Smooth muscle cell (in vitro differentiated cells): ENCODE measurements around the gene FFAR3. TPM values are rescaled to one million over a fixed set of nuclear protein-coding genes. Genes with fewer than 3 reads are reported as not detected.

Experiments
- DNase-seq: peaks from one replicate; lab custom pipeline; 2025; ENCODE audit not compliant: unreplicated experiment; lab: John Stamatoyannopoulos, UW
- H2AFZ ChIP-seq: fragments of 200-600 bp; sonication (generic); 2 replicates; pipeline ENCODE4 v1.6.0; 2016; ENCODE audit warnings: antibody characterized with exemption, low read depth, mild to moderate bottlenecking
- H3F3A ChIP-seq: fragments of 200-600 bp; sonication (generic); 2 replicates; pipeline ENCODE4 v1.6.0; 2017; ENCODE audit warnings: antibody characterized with exemption, low read depth
- H3K27ac ChIP-seq: fragments of 200-600 bp; sonication (generic); 2 replicates; pipeline ENCODE4 v1.5.1; 2016; ENCODE audit warnings: low read depth, mild to moderate bottlenecking
- H3K27me3 ChIP-seq: fragments of 200-600 bp; sonication (generic); 2 replicates; pipeline ENCODE4 v1.6.1; 2016; ENCODE audit warnings: low read depth, mild to moderate bottlenecking
- H3K36me3 ChIP-seq: fragments of 200-600 bp; sonication (generic); 2 replicates; pipeline ENCODE4 v1.5.1; 2016; ENCODE audit warnings: low read depth
- H3K4me1 ChIP-seq: fragments of 200-600 bp; sonication (generic); 2 replicates; pipeline ENCODE4 v1.5.1; 2016; ENCODE audit warnings: low read depth
- H3K4me2 ChIP-seq: fragments of 200-600 bp; sonication (generic); 2 replicates; pipeline ENCODE4 v1.6.0; 2016; ENCODE audit warnings: mild to moderate bottlenecking
- H3K4me3 ChIP-seq: fragments of 200-600 bp; sonication (generic); 2 replicates; pipeline ENCODE4 v1.5.1; 2016; ENCODE audit warnings: mild to moderate bottlenecking
- H3K79me2 ChIP-seq: fragments of 200-600 bp; sonication (generic); 2 replicates; pipeline ENCODE4 v1.6.0; 2016; ENCODE audit warnings: low read depth, mild to moderate bottlenecking
- H3K9ac ChIP-seq: fragments of 200-600 bp; sonication (generic); 2 replicates; pipeline ENCODE4 v1.6.0; 2016; ENCODE audit warnings: low read depth
- H3K9me3 ChIP-seq: fragments of 200-600 bp; sonication (generic); replicated peaks from 2 replicates; pipeline ENCODE4 v1.5.1; 2016; ENCODE audit warnings: low read depth
- H4K20me1 ChIP-seq: fragments of 200-600 bp; sonication (generic); 2 replicates; pipeline ENCODE4 v1.6.0; 2016; ENCODE audit warnings: low read depth
- CTCF ChIP-seq: fragments of 200-600 bp; sonication (generic); IDR thresholded peaks from 2 replicates; pipeline ENCODE4 v1.5.1; 2017; ENCODE audit warnings: borderline replicate concordance, mild to moderate bottlenecking, antibody characterized with exemption; ENCODE audit not compliant: insufficient read depth, poor library complexity, severe bottlenecking
- WGBS: methylation state at CpG from one replicate; pipeline ENCODE4 v1.1.7; 2016; ENCODE audit warnings: low lambda C conversion rate; 5-methylcytosine and 5-hydroxymethylcytosine counted together
- polyA plus RNA-seq: library from polyadenylated mRNA; unstranded; fragments of >200 nt; fragmentation: Nextera tagmentation; extraction: Ambion mirVana; gene quantifications from 2 replicates; pipeline ENCODE4 v1.2.1, GENCODE V29; 2016
- total RNA-seq: library from RNA; depleted of rRNA; stranded (reverse); fragments of >200 nt; gene quantifications from 2 replicates; pipeline ENCODE4 v1.2.3, GENCODE V29; 2014

FFAR3 gene
- total and polyA plus RNA-seq, 2 experiments from 2014 or later = not detected

GRCh38 chr19:35346193-35347052 lies 11.8 kb upstream of the FFAR3 start:
- H3K4me2 ChIP-seq = no peak overlapping the region

DNA sequence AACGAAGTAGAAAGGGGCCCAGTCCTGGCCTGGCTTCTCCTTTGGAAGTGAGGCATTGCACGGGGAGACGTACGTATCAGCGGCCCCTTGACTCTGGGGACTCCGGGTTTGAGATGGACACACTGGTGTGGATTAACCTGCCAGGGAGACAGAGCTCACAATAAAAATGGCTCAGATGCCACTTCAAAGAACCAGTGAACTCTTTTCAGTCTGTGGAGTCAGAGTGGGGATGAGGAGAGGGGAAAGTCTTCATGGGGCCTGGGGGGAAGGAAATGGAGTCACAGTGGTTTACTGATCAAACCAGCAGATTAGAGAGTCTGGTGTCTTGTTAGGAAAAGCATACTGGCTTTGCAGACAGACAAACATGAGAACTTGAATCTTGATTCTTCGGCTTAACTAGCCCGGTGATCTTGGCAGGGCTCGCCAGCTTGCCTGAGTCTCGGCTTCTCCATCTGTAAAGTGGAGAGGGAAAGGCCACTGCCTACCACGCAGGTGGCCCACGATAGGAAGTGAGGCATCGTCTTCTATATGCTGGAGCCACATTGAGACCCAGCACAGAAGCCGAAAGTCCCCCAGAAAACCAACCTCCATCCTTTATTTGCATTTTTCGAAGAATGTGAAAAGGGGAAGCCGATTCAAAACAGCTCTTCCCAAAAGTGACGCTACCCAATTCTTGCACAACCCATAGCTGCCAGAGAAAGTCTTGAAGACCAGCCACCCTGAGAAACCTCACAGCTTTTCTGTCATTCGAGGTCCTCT lies 10.9 kb upstream of the FFAR3 start, which contains the start of gene FFAR1:
Gene FFAR1, plus strand, starts transcription at position 732 of the 759 bp plus-strand sequence. CDS start 3,650 bp downstream, outside the sequence.
- Histone ChIP-seq H3K79me2 (no peaks in the 10 kb centered on the region), H3K36me3 (no peaks in the 10 kb centered on the region), H3K4me2 (no peak within 1 kb of the TSS), H3K27ac (no peak within 1 kb of the TSS), H3F3A (no peaks in the 10 kb centered on the region), H3K4me1 (no peaks in the 10 kb centered on the region), H3K4me3 (no peak within 1 kb of the TSS), H3K27me3 (no peaks in the 10 kb centered on the region), H2AFZ (no peak within 1 kb of the TSS), H4K20me1 (no peaks in the 10 kb centered on the region), H3K9me3 (no peaks in the 10 kb centered on the region), H3K9ac (no peak within 1 kb of the TSS)
- 84% methylated on average over 18 of the region's 18 CpGs for WGBS
- no peak for DNase-seq
- TF ChIP-seq CTCF = no peak

More at GRCh38 chr19:35346193-35347052, 11.8 kb upstream of the FFAR3 start:
- no peak for DNase-seq
- Histone ChIP-seq H3F3A (no peaks in the 10 kb centered on the region), H3K4me3 (no peak overlapping the region), H3K9me3 (no peaks in the 10 kb centered on the region), H3K27ac (no peak overlapping the region), H3K4me1 (no peaks in the 10 kb centered on the region), H4K20me1 (no peaks in the 10 kb centered on the region), H3K27me3 (no peaks in the 10 kb centered on the region), H2AFZ (no peak overlapping the region), H3K79me2 (no peaks in the 10 kb centered on the region), H3K9ac (no peak overlapping the region), H3K36me3 (no peaks in the 10 kb centered on the region)
- 91% methylated on average over 26 of the region's 28 CpGs for WGBS
- TF ChIP-seq CTCF = no peak

DNA sequence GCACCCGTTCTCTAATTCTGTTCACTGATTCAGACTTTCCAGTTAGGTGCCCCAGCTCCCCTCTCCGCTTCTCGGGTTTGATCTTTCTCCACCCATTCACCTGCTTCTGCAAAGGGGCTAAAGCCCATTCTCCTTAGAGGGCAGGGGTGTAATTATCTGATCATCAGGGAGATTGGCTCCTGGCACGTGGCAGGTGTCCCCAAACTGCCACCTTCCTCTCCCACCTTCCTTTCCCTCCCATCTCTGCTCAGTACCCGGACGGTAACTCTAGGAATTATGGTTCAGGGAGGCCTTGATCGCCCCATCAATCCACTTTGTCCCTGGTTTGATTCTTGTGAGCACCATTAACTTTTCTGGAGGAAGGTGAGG lies 10.3 kb upstream of the FFAR3 start:
- no peak for DNase-seq
- Histone ChIP-seq H3K36me3 (no peaks in the 10 kb centered on the region), H2AFZ (no peak overlapping the region), H3K27me3 (no peaks in the 10 kb centered on the region), H3F3A (no peaks in the 10 kb centered on the region), H3K4me3 (no peak overlapping the region), H3K9me3 (no peaks in the 10 kb centered on the region), H4K20me1 (no peaks in the 10 kb centered on the region), H3K9ac (no peak overlapping the region), H3K27ac (no peak overlapping the region), H3K4me2 (no peak overlapping the region), H3K4me1 (no peaks in the 10 kb centered on the region), H3K79me2 (no peaks in the 10 kb centered on the region)
- WGBS = 88% methylated on average over 7 of the region's 7 CpGs
- TF ChIP-seq CTCF = no peak
